ENCODE results near the gene SLC48A1. TPM values are rescaled to one million over a fixed set of nuclear protein-coding genes. Genes with fewer than 3 reads are reported as not detected.

The SLC48A1 gene
- polyA plus RNA-seq, 3 donors = 9.4 to 19.6 (median 15.8) TPM

GRCh38 chr12:47794679-47795078, 21.6 kb downstream of the SLC48A1 start:
- Histone ChIP-seq H3K27ac (ENCODE audit: low read depth in 1 of 2, low read length in 2 of 2) (no peak overlapping the region), H3K79me2 (ENCODE audit: insufficient read depth, low read length) (peaks cover 11% of the 10 kb centered on the region), H4K20me1 (ENCODE audit: insufficient read depth, low read length) (peaks cover 57% of the 10 kb centered on the region), H3K9me3 (replicated peaks in 1 of 2; ENCODE audit: control insufficient read depth in 1 of 2, insufficient read depth in 1 of 2, low read length in 2 of 2) (no peaks in the 10 kb centered on the region), H3K9ac (ENCODE audit: insufficient read depth, low read length, poor library complexity, severe bottlenecking) (no peak overlapping the region), H3K36me3 (replicated peaks in 1 of 2; ENCODE audit: control insufficient read depth in 1 of 2, insufficient read depth in 2 of 2, low read length in 2 of 2) (peaks cover 87 to 99% of the 10 kb centered on the region in 2 donors), H3K4me3 (replicated peaks in 1 of 3; ENCODE audit: low read depth in 2 of 3, low read length in 3 of 3) (no peak overlapping the region), H3K27me3 (ENCODE audit: control insufficient read depth in 2 of 2, insufficient read depth in 2 of 2, low read length in 2 of 2) (no peaks in the 10 kb centered on the region), H3K4me1 (ENCODE audit: control insufficient read depth in 1 of 2, insufficient read depth in 2 of 2, low read length in 2 of 2) (peaks cover 5 to 6% of the 10 kb centered on the region in 2 donors), H2AFZ (ENCODE audit: insufficient read depth, low read depth, low read length, poor library complexity, severe bottlenecking) (no peak overlapping the region), H3K4me2 (replicated peaks; ENCODE audit: extremely low read depth, low read length, poor library complexity, severe bottlenecking) (no peak overlapping the region)
- peaks cover 69 to 86% of the 10 kb centered on the region in 2 donors for H3K36me3 Mint-ChIP-seq
- DNase-seq = no peak
- intact Hi-C loops (cut with micrococcal nuclease) = no loop called here
- H3K4me3 Mint-ChIP-seq = no peak overlapping the region
- no peak for TF ChIP-seq CTCF (IDR thresholded peaks at IDR 0.05)
- peaks cover 5% of the 10 kb centered on the region for H3K4me1 Mint-ChIP-seq
- peaks cover 0 to 2% (median 0%) of the 10 kb centered on the region in 7 donors for H3K9me3 Mint-ChIP-seq
- peaks cover 0 to 2% (median 0%) of the 10 kb centered on the region in 3 donors for H3K27me3 Mint-ChIP-seq (ENCODE audit: low read depth in 3 of 3)
- peak overlapping the region in 1 of 7 donors; percentile 33 for H3K27ac Mint-ChIP-seq
- 100% methylated on average over 1 of the region's 9 CpGs for whole genome bisulfite sequencing (ENCODE audit: insufficient coverage)

DNA sequence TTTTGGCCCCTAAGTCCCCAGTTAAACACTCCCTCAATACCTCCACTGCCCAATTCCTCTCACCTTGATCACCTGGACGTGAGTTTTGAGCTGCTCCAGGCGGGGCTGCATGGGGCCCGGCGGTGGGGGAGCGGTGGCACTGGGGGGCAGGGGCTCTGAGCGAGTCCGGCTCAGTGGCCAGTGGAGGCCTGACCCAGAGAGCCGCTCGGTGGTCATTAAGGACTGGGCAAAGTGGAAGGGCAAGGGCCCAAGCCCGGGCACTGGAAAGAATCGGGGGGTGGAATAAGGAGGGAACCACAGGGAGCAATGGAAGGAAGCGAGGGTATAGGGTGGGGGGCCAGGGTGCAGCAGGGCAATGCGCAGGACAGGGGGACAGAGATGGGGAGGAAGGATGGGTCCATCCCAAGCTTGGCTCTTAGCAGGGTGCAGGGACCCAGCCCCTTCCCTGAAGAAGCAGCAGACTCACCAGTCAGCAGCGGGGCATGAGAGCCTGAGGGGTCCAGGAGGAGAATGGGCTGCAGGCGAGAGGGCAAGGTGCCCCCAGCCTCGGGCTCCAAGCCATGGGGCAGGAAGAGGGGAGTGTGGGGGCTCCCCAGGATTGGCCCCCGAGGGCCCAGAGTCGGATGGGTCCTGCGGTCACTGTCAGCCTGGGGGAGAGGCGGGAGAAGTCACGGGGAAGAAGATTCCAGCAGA, 22.2 kb downstream of the SLC48A1 start:
- intact Hi-C loops (cut with micrococcal nuclease) = no loop called here
- Histone ChIP-seq H3K4me3 (replicated peaks in 1 of 3; ENCODE audit: low read depth in 2 of 3, low read length in 3 of 3) (no peak overlapping the region), H3K4me2 (replicated peaks; ENCODE audit: extremely low read depth, low read length, poor library complexity, severe bottlenecking) (no peak overlapping the region), H3K36me3 (replicated peaks in 1 of 2; ENCODE audit: control insufficient read depth in 1 of 2, insufficient read depth in 2 of 2, low read length in 2 of 2) (peaks cover 81 to 93% of the 10 kb centered on the region in 2 donors), H3K9me3 (replicated peaks in 1 of 2; ENCODE audit: control insufficient read depth in 1 of 2, insufficient read depth in 1 of 2, low read length in 2 of 2) (no peaks in the 10 kb centered on the region), H3K79me2 (ENCODE audit: insufficient read depth, low read length) (peaks cover 17% of the 10 kb centered on the region), H3K27ac (ENCODE audit: low read depth in 1 of 2, low read length in 2 of 2) (no peak overlapping the region), H4K20me1 (ENCODE audit: insufficient read depth, low read length) (peaks cover 57% of the 10 kb centered on the region), H2AFZ (ENCODE audit: insufficient read depth, low read depth, low read length, poor library complexity, severe bottlenecking) (no peak overlapping the region), H3K9ac (ENCODE audit: insufficient read depth, low read length, poor library complexity, severe bottlenecking) (no peak overlapping the region), H3K27me3 (ENCODE audit: control insufficient read depth in 2 of 2, insufficient read depth in 2 of 2, low read length in 2 of 2) (no peaks in the 10 kb centered on the region), H3K4me1 (ENCODE audit: control insufficient read depth in 1 of 2, insufficient read depth in 2 of 2, low read length in 2 of 2) (peaks cover 11 to 12% of the 10 kb centered on the region in 2 donors)
- DNase-seq = no peak
- H3K9me3 Mint-ChIP-seq = peaks cover 0 to 2% (median 0%) of the 10 kb centered on the region in 7 donors
- TF ChIP-seq CTCF (IDR thresholded peaks at IDR 0.05) = no peak
- 96% methylated on average over 18 of the region's 21 CpGs for WGBS (ENCODE audit: insufficient coverage)
- H3K4me1 Mint-ChIP-seq = peaks cover 11% of the 10 kb centered on the region
- H3K27ac Mint-ChIP-seq = peak overlapping the region in 1 of 7 donors; percentile 18
- H3K36me3 Mint-ChIP-seq = peaks cover 68 to 83% of the 10 kb centered on the region in 2 donors
- no peak overlapping the region for H3K4me3 Mint-ChIP-seq
- peaks cover 0 to 2% (median 0%) of the 10 kb centered on the region in 3 donors for H3K27me3 Mint-ChIP-seq (ENCODE audit: low read depth in 3 of 3)

Measured in CD14-positive monocyte (primary cell).